Natural killer cell (primary cell): Measurements from ENCODE around the gene INHBC. TPM values are rescaled to one million over a fixed set of nuclear protein-coding genes. Genes with fewer than 3 reads are reported as not detected.

Source experiments
- ATAC-seq, 3 donors: fragments of 150-1000 bp in 2 of 3; fragments of 200-7000 bp in 1 of 3; cut with Tn5 transposase; 1 replicate in 1 of 3; 2 replicates in 2 of 3; pipeline ENCODE4 v1.10.0; 2021; ENCODE audit warnings: mild to moderate bottlenecking in 2 of 3, moderate library complexity in 2 of 3
- DNase-seq, 2 donors: peaks; one replicate each; pipeline versions ENCODE4 v3.0.0 to v3.0.0-alpha.2; 2013 to 2021; ENCODE audit warnings: mixed read lengths in 1 of 2
- H3K27ac ChIP-seq: one replicate; pipeline ENCODE4 v1.5.1; 2013; ENCODE audit warnings: mild to moderate bottlenecking, low read length
- H3K27me3 ChIP-seq: one replicate; pipeline ENCODE4 v1.6.1; 2013; ENCODE audit warnings: low read length; ENCODE audit not compliant: control insufficient read depth, insufficient read depth
- H3K36me3 ChIP-seq: one replicate; pipeline ENCODE4 v1.6.1; 2013; ENCODE audit warnings: low read length; ENCODE audit not compliant: control insufficient read depth, insufficient read depth
- H3K4me1 ChIP-seq: one replicate; pipeline ENCODE4 v1.6.1; 2013; ENCODE audit warnings: low read length; ENCODE audit not compliant: control insufficient read depth, insufficient read depth
- H3K4me3 ChIP-seq: one replicate; pipeline ENCODE4 v1.5.1; 2013; ENCODE audit warnings: low read length
- H3K9me3 ChIP-seq: one replicate; pipeline ENCODE4 v1.6.1; 2013; ENCODE audit warnings: low read length; ENCODE audit not compliant: control insufficient read depth, insufficient read depth
- H3K27ac Mint-ChIP-seq, 2 donors: one replicate each; pipeline ENCODE4 v1.8.0; 2022; ENCODE audit warnings: mild to moderate bottlenecking in 2 of 2, mixed read lengths in 2 of 2, moderate library complexity in 1 of 2
- H3K27me3 Mint-ChIP-seq, 2 donors: one replicate each; pipeline ENCODE4 v1.8.0; 2022; ENCODE audit warnings: low read depth in 2 of 2, mixed read lengths in 2 of 2
- H3K36me3 Mint-ChIP-seq: one replicate; pipeline ENCODE4 v1.8.0; 2022; ENCODE audit warnings: mixed read lengths
- H3K4me1 Mint-ChIP-seq, 2 donors: one replicate each; pipeline ENCODE4 v1.8.0; 2022; ENCODE audit warnings: mixed read lengths in 2 of 2
- H3K4me3 Mint-ChIP-seq: one replicate; pipeline ENCODE4 v1.8.0; 2022; ENCODE audit warnings: mild to moderate bottlenecking, moderate library complexity, mixed read lengths
- H3K9me3 Mint-ChIP-seq, 2 donors: one replicate each; pipeline ENCODE4 v1.8.0; 2022; ENCODE audit warnings: mixed read lengths in 2 of 2
- WGBS: methylation state at CpG from one replicate; pipeline ENCODE4 v1.1.7; 2013; ENCODE audit warnings: missing lambda C conversion rate; ENCODE audit not compliant: insufficient coverage; 5-methylcytosine and 5-hydroxymethylcytosine counted together
- intact Hi-C: fragments of 100-400 bp; cut with micrococcal nuclease; formaldehyde crosslinking; loops from one replicate; pipeline ENCODE4 v1.14.2; 2022
- total RNA-seq, 4 donors: library from RNA; stranded (reverse); fragments of 120-200 nt in 1 of 4; gene quantifications; one replicate each; pipeline versions ENCODE4 v1.2.3 to v1.2.4, GENCODE V29; 2013 to 2022
- TF ChIP-seq, protein P1 (sequence below): fragments of 200-600 bp; IDR thresholded peaks from one replicate; pipeline ENCODE4 v1.8.0; 2022; ENCODE audit warnings: antibody characterized with exemption

The INHBC gene
- total RNA-seq, 3 donors from 2014 or later (not counting 1 experiment from before 2014, with no cell fraction given): 0.18 to 0.35 (median 0.31) TPM

DNA sequence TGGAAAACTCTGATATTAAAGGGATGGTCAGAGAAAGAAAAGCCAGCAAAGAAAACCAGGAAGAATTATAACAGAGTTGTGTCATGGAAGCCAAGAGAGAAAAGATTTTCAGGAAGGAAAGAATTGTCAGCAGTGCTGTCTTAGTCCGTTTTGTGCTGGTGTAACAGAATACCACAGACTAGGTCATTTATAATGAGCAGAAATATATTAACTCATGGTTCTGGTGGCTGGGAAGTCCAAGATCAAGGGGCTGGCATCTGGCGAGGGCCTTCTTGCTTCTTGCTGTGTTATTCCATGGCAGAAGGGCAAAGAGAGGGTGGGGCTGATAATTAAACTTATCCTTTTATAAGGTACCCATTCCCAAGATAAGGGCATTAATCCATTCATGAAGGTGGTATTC is 14.1 kb downstream of the INHBC start:
- H3K36me3 ChIP-seq: no peaks in the 10 kb centered on the region

DNA sequence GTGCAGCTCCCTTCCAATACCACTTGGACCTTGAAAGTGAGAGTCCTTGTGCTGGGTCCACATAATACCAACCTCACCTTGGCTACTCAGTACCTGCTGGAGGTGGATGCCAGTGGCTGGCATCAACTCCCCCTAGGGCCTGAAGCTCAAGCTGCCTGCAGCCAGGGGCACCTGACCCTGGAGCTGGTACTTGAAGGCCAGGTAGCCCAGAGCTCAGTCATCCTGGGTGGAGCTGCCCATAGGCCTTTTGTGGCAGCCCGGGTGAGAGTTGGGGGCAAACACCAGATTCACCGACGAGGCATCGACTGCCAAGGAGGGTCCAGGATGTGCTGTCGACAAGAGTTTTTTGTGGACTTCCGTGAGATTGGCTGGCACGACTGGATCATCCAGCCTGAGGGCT is 14.8 kb downstream of the INHBC start:
- Mint-ChIP-seq H3K36me3 (no peaks in the 10 kb centered on the region), H3K27ac (no peak overlapping the region), H3K4me1 (no peaks in the 10 kb centered on the region), H3K9me3 (no peaks in the 10 kb centered on the region), H3K27me3 (no peaks in the 10 kb centered on the region), H3K4me3 (no peak overlapping the region)
- H3K27me3 ChIP-seq: no peaks in the 10 kb centered on the region
- 97% methylated on average over 7 of the region's 7 CpGs for WGBS
- H3K4me1 ChIP-seq: no peaks in the 10 kb centered on the region
- DNase-seq (no peak), ATAC-seq (no peak)
- intact Hi-C loops: no loop called here
- H3K36me3 ChIP-seq: no peaks in the 10 kb centered on the region
- no peaks in the 10 kb centered on the region for H3K9me3 ChIP-seq
- no peak overlapping the region for H3K27ac ChIP-seq
- TF ChIP-seq, protein P1, sequence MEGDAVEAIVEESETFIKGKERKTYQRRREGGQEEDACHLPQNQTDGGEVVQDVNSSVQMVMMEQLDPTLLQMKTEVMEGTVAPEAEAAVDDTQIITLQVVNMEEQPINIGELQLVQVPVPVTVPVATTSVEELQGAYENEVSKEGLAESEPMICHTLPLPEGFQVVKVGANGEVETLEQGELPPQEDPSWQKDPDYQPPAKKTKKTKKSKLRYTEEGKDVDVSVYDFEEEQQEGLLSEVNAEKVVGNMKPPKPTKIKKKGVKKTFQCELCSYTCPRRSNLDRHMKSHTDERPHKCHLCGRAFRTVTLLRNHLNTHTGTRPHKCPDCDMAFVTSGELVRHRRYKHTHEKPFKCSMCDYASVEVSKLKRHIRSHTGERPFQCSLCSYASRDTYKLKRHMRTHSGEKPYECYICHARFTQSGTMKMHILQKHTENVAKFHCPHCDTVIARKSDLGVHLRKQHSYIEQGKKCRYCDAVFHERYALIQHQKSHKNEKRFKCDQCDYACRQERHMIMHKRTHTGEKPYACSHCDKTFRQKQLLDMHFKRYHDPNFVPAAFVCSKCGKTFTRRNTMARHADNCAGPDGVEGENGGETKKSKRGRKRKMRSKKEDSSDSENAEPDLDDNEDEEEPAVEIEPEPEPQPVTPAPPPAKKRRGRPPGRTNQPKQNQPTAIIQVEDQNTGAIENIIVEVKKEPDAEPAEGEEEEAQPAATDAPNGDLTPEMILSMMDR: no peak
- H3K4me3 ChIP-seq: no peak overlapping the region

More for the DNA sequence above, 14.1 kb downstream of the INHBC start:
- intact Hi-C loops: no loop called here
- Mint-ChIP-seq H3K4me1 (no peaks in the 10 kb centered on the region), H3K9me3 (no peaks in the 10 kb centered on the region), H3K27me3 (no peaks in the 10 kb centered on the region), H3K27ac (no peak overlapping the region), H3K36me3 (no peaks in the 10 kb centered on the region), H3K4me3 (no peak overlapping the region)
- H3K27ac ChIP-seq: no peak overlapping the region
- TF ChIP-seq, protein P1: no peak
- H3K9me3 ChIP-seq: no peaks in the 10 kb centered on the region
- no peak overlapping the region for H3K4me3 ChIP-seq
- no peak for DNase-seq
- no peaks in the 10 kb centered on the region for H3K27me3 ChIP-seq
- H3K4me1 ChIP-seq: no peaks in the 10 kb centered on the region
- 83% methylated on average over 2 of the region's 2 CpGs for WGBS
- ATAC-seq: no peak

DNA sequence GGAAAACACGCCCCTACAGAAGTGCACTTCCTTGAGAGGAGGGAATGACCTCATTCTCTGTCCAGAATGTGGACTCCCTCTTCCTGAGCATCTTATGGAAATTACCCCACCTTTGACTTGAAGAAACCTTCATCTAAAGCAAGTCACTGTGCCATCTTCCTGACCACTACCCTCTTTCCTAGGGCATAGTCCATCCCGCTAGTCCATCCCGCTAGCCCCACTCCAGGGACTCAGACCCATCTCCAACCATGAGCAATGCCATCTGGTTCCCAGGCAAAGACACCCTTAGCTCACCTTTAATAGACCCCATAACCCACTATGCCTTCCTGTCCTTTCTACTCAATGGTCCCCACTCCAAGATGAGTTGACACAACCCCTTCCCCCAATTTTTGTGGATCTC is 15.5 kb downstream of the INHBC start:
- no peaks in the 10 kb centered on the region for H3K4me1 ChIP-seq
- WGBS: 96% methylated on average over 3 of the region's 3 CpGs
- ATAC-seq (no peak), DNase-seq (no peak)
- H3K9me3 Mint-ChIP-seq: no peaks in the 10 kb centered on the region
- H3K27ac Mint-ChIP-seq: no peak overlapping the region
- no peaks in the 10 kb centered on the region for H3K36me3 ChIP-seq
- H3K4me3 ChIP-seq: no peak overlapping the region
- no peaks in the 10 kb centered on the region for H3K27me3 ChIP-seq
- no peaks in the 10 kb centered on the region for H3K36me3 Mint-ChIP-seq
- TF ChIP-seq, protein P1: no peak
- intact Hi-C loops: no loop called here
- no peaks in the 10 kb centered on the region for H3K9me3 ChIP-seq
- H3K4me1 Mint-ChIP-seq: no peaks in the 10 kb centered on the region
- no peak overlapping the region for H3K4me3 Mint-ChIP-seq
- no peaks in the 10 kb centered on the region for H3K27me3 Mint-ChIP-seq
- no peak overlapping the region for H3K27ac ChIP-seq

DNA sequence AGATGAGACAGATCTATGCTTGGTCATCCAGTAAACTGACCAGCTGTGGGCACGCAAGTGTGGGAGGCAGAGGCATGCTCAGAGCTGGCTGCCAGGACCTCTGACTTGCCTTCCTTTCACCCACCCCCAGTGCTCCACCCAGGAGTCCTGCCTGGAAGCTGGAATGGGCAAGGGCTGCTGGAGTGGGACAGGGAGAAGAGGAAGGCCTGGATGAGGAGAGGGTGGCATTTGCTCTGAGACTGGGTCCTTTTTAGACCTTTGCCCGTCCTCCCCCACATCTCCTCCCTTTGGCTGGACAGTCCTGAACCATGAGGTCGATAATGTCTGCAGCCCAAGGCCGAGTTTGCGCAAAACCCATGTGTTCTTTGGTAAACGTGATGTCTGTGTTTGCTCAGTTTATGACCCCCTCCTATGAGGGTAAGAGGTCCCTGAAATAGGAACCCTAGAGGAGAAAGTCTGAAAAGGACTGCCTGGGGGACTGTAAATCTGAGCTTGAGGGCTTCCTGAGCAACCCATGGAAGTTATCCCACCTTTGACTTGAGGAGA is 16.7 kb downstream of the INHBC start:
- TF ChIP-seq, protein P1: no peak
- Mint-ChIP-seq H3K9me3 (no peaks in the 10 kb centered on the region), H3K27ac (no peak overlapping the region), H3K4me3 (no peak overlapping the region), H3K4me1 (peaks cover 5 to 10% of the 10 kb centered on the region in 2 donors), H3K36me3 (no peaks in the 10 kb centered on the region), H3K27me3 (no peaks in the 10 kb centered on the region)
- no peak overlapping the region for H3K27ac ChIP-seq
- no peaks in the 10 kb centered on the region for H3K27me3 ChIP-seq
- no peaks in the 10 kb centered on the region for H3K36me3 ChIP-seq
- no peak for DNase-seq
- WGBS: 83% methylated on average over 6 of the region's 6 CpGs
- no peak overlapping the region for H3K4me3 ChIP-seq
- H3K4me1 ChIP-seq: peaks cover 5% of the 10 kb centered on the region
- H3K9me3 ChIP-seq: no peaks in the 10 kb centered on the region
- no peak for ATAC-seq
- intact Hi-C loops: no loop called here
